WTC11 (cell line): Measurements from ENCODE around the gene FAM240A.

Experiments used
- CTCF ChIP-seq: fragments of 200-600 bp; IDR thresholded peaks from 2 replicates; pipeline ENCODE4 v1.8.0; 2022; ENCODE audit warnings: antibody characterized with exemption
- TF ChIP-seq, protein P1 (sequence below): sonication (generic); formaldehyde crosslinking; IDR thresholded peaks from 2 replicates; pipeline ENCODE4 v1.8.0; 2022; ENCODE audit warnings: mild to moderate bottlenecking, missing genetic modification reagents

- TF ChIP-seq, protein P1, sequence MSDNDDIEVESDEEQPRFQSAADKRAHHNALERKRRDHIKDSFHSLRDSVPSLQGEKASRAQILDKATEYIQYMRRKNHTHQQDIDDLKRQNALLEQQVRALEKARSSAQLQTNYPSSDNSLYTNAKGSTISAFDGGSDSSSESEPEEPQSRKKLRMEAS (CRISPR knock-in tag) = no peak
- TF ChIP-seq CTCF = no peak
Measured at GRCh38 chr3:46668591-46668990, 56.3 kb downstream of the FAM240A start.
